ENCODE results near the gene CNTLN. TPM values are rescaled to one million over a fixed set of nuclear protein-coding genes. Genes with fewer than 3 reads are reported as not detected.

The CNTLN gene
- total RNA-seq, 1 experiment from 2014 or later, result 7.8 TPM

DNA sequence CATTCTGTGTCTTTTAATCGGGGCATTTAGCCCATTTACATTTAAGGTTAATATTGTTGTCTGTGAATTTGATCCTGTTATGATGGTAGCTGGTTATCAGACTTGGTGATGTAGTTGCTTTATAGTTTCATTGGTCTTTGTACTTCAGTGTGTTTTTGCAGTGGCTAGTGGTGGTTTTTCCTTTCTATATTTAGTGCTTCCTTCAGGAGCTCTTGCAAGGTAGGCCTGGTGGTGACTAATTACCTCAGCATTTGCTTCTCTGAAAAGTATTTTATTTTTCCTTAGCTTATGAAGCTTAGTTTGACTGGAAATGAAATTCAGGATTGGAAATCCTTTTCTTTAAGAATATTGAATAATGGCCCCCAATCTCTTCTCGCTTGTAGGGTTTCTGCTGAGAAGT is 156.9 kb downstream of the CNTLN start:
- H3K27ac Mint-ChIP-seq (ENCODE audit: unreplicated experiment), result peak overlapping the region; percentile 92
- no TSS peak for BruUV-seq (replicated peaks)
- Histone ChIP-seq H3K4me3 (ENCODE audit: low read depth, low read length) (no peak overlapping the region), H3K27me3 (replicated peaks; ENCODE audit: control insufficient read depth, insufficient read depth, low read length) (no peaks in the 10 kb centered on the region), H3K9me3 (no peaks in the 10 kb centered on the region), H3K36me3 (ENCODE audit: control insufficient read depth, insufficient read depth, low read length) (no peaks in the 10 kb centered on the region), H3K4me1 (peaks cover 10% of the 10 kb centered on the region; the same call in 1 of the 2 replicates)
- H3K4me1 Mint-ChIP-seq (ENCODE audit: low read depth, unreplicated experiment), result peaks cover 7% of the 10 kb centered on the region
- no peaks in the 10 kb centered on the region for H3K9me3 Mint-ChIP-seq (ENCODE audit: unreplicated experiment)
- H3K27me3 Mint-ChIP-seq (ENCODE audit: insufficient read depth, unreplicated experiment), result no peaks in the 10 kb centered on the region
- H3K36me3 Mint-ChIP-seq (ENCODE audit: insufficient read depth, unreplicated experiment), result no peaks in the 10 kb centered on the region
- peak overlapping the region; percentile 78 for H3K4me3 Mint-ChIP-seq (ENCODE audit: unreplicated experiment)
- POLR2A ChIA-PET, result no interaction called here
- CTCF ChIA-PET, result no interaction called here
- TF ChIP-seq, protein P1, sequence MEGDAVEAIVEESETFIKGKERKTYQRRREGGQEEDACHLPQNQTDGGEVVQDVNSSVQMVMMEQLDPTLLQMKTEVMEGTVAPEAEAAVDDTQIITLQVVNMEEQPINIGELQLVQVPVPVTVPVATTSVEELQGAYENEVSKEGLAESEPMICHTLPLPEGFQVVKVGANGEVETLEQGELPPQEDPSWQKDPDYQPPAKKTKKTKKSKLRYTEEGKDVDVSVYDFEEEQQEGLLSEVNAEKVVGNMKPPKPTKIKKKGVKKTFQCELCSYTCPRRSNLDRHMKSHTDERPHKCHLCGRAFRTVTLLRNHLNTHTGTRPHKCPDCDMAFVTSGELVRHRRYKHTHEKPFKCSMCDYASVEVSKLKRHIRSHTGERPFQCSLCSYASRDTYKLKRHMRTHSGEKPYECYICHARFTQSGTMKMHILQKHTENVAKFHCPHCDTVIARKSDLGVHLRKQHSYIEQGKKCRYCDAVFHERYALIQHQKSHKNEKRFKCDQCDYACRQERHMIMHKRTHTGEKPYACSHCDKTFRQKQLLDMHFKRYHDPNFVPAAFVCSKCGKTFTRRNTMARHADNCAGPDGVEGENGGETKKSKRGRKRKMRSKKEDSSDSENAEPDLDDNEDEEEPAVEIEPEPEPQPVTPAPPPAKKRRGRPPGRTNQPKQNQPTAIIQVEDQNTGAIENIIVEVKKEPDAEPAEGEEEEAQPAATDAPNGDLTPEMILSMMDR (IDR thresholded peaks at IDR 0.05; ENCODE audit: insufficient read depth in 1 of 2, low read depth in 1 of 2, low read length in 1 of 2, severe bottlenecking in 1 of 2, unreplicated experiment in 1 of 2), result no peak
- intact Hi-C loops (cut with micrococcal nuclease; ENCODE audit: unreplicated experiment), result loop anchor here (5.0 kb wide), 1 partner anchor 174 kb away; no protein-coding TSS in a partner anchor
- DNase-seq, result no peak

DNA sequence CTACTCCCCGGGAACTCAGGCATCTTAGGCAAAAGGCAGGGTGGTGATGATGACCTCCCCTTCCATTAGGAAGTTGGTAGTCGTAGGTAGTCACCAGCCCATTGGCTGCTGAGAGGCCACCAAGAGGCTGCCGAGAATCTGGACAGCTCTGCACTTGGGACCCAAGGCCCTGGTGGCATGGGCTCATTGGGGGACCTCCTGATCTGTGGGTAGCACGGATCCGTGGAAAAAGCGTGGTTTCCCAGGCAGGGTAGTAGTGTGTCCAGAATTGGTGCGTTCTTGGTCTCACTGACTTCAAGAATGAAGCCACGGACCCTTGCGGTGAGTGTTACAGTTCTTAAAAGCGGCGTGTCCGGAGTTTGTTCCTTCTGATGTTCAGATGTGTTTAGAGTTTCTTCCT is 158.8 kb downstream of the CNTLN start:
- no peak overlapping the region for H3K4me3 ChIP-seq (ENCODE audit: low read depth, low read length)
- TF ChIP-seq, protein P1 (IDR thresholded peaks at IDR 0.05; ENCODE audit: insufficient read depth in 1 of 2, low read depth in 1 of 2, low read length in 1 of 2, severe bottlenecking in 1 of 2, unreplicated experiment in 1 of 2), result no peak
- H3K27me3 ChIP-seq (replicated peaks; ENCODE audit: control insufficient read depth, insufficient read depth, low read length), result no peaks in the 10 kb centered on the region
- ChIA-PET POLR2A (no interaction called here), CTCF (no interaction called here)
- DNase-seq, result no peak
- Mint-ChIP-seq H3K9me3 (ENCODE audit: unreplicated experiment) (no peaks in the 10 kb centered on the region), H3K36me3 (ENCODE audit: insufficient read depth, unreplicated experiment) (no peaks in the 10 kb centered on the region), H3K27me3 (ENCODE audit: insufficient read depth, unreplicated experiment) (no peaks in the 10 kb centered on the region), H3K4me3 (ENCODE audit: unreplicated experiment) (no peak overlapping the region), H3K27ac (ENCODE audit: unreplicated experiment) (no peak overlapping the region), H3K4me1 (ENCODE audit: low read depth, unreplicated experiment) (peaks cover 7% of the 10 kb centered on the region)
- H3K4me1 ChIP-seq, result peaks cover 10% of the 10 kb centered on the region; the same call in 1 of the 2 replicates
- no peaks in the 10 kb centered on the region for H3K36me3 ChIP-seq (ENCODE audit: control insufficient read depth, insufficient read depth, low read length)
- BruUV-seq (replicated peaks), result no TSS peak
- intact Hi-C loops (cut with micrococcal nuclease; ENCODE audit: unreplicated experiment), result loop anchor here (5.0 kb wide), 1 partner anchor 176 kb away; no protein-coding TSS in a partner anchor
- no peaks in the 10 kb centered on the region for H3K9me3 ChIP-seq

DNA sequence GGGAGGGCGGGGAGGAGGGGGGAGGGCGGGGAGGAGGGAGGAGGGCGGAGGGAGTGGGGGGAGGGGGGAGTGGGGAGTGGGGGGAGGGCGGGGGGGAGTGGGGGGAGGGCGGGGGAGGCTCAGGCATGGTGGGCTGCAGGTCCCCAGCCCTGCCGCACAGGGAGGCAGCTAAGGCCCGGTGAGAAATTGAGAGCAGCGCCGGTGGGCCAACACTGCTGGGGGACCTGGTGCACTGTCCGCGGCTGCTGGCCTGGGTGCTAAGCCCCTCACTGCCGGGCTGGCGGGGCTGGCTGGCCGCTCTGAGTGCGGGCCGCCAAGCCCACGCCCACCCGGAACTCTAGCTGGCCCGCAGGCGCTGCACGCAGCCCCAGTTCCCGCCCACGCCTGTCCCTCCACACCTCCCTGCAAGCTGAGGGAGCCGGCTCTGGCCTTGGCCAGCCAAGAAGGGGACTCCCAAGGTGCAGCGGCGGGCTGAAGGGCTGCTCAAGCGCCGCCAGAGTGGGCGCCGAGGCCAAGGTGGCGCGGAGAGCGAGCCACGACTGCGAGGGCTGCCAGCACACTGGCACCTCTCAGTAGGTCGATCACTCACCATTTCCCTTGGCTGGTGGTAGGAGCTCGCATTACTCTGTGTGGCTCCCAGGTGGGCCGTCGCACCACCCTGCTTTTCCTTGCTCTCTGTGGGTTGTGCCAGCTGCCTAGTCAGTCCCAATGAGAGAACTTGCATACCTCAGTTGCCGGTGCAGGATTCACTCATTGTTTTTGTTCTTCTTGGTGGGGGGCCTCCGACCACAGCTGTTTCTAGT is 160.2 kb downstream of the CNTLN start:
- intact Hi-C loops (cut with micrococcal nuclease; ENCODE audit: unreplicated experiment), result loop anchor here (5.0 kb wide), 1 partner anchor 178 kb away; no protein-coding TSS in a partner anchor
- Mint-ChIP-seq H3K4me3 (ENCODE audit: unreplicated experiment) (no peak overlapping the region), H3K27ac (ENCODE audit: unreplicated experiment) (no peak overlapping the region), H3K9me3 (ENCODE audit: unreplicated experiment) (no peaks in the 10 kb centered on the region), H3K36me3 (ENCODE audit: insufficient read depth, unreplicated experiment) (peaks cover 5% of the 10 kb centered on the region), H3K27me3 (ENCODE audit: insufficient read depth, unreplicated experiment) (no peaks in the 10 kb centered on the region), H3K4me1 (ENCODE audit: low read depth, unreplicated experiment) (peaks cover 7% of the 10 kb centered on the region)
- POLR2A ChIA-PET, result no interaction called here
- no peak overlapping the region for H3K4me3 ChIP-seq (ENCODE audit: low read depth, low read length)
- CTCF ChIA-PET, result no interaction called here
- TF ChIP-seq, protein P1 (IDR thresholded peaks at IDR 0.05; ENCODE audit: insufficient read depth in 1 of 2, low read depth in 1 of 2, low read length in 1 of 2, severe bottlenecking in 1 of 2, unreplicated experiment in 1 of 2), result no peak
- DNase-seq, result no peak
- H3K4me1 ChIP-seq, result peaks cover 10% of the 10 kb centered on the region; the same call in 1 of the 2 replicates
- no peaks in the 10 kb centered on the region for H3K9me3 ChIP-seq
- no TSS peak for BruUV-seq (replicated peaks)
- no peaks in the 10 kb centered on the region for H3K27me3 ChIP-seq (replicated peaks; ENCODE audit: control insufficient read depth, insufficient read depth, low read length)
- H3K36me3 ChIP-seq (ENCODE audit: control insufficient read depth, insufficient read depth, low read length), result no peaks in the 10 kb centered on the region
